GM21528 (cell line): ENCODE measurements around the gene RFPL1.
"Not testable (repeated sequence)": the region's sequence is repeated elsewhere in the genome, so short reads cannot be mapped to it uniquely, and the experiment has no call there.

ENCODE experiments used
- ATAC-seq: cut with Tn5 transposase; IDR thresholded peaks from one replicate; pipeline ENCODE4 v1.9.1; 2021; ENCODE audit warnings: mild to moderate bottlenecking, moderate library complexity; ENCODE audit not compliant: unreplicated experiment, low FRiP score

The RFPL1 gene

DNA sequence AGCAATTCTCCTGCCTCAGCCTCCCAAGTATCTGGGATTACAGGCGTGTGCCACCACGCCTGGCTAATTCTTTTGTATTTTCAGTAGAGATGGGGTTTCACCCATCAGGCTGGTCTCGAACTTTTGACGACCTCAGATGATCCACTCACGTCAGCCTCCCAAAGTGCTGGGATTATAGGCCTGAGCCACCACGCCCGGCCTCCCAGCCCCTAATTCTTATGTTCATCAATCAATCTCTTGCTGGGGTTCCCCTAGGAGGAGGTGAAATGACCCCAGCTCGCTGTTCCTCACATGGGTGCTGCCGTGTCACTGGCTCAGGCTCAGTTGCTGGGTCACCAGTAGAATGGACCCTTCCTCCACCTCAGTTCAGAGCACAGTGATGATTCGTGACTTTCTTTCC is at the start of gene RFPL1:
TSS of gene RFPL1 (plus strand) at position 301 of the 400 bp plus-strand sequence.
- not testable (repeated sequence) for ATAC-seq

DNA sequence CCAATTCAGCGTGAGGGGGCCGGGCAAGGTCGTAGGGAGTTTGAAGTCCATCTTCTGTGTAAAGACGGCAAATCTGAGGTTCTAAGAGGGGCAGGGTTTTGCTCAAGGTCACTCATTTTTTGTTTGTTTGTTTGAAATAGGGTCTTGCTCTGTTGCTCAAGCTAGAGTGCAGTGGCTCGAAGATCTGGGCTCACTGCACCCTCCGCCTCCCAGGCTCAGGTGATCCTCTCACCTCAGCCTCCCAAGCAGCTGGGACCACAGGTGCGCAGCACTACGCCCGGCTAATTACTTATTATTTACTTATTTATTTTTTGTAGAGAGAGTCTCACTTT is 49.7 kb upstream of the RFPL1 start:
- peak; percentile 14 for ATAC-seq

GRCh38 chr22:29390270-29390669 is 48.1 kb upstream of the RFPL1 start:
- no peak for ATAC-seq

DNA sequence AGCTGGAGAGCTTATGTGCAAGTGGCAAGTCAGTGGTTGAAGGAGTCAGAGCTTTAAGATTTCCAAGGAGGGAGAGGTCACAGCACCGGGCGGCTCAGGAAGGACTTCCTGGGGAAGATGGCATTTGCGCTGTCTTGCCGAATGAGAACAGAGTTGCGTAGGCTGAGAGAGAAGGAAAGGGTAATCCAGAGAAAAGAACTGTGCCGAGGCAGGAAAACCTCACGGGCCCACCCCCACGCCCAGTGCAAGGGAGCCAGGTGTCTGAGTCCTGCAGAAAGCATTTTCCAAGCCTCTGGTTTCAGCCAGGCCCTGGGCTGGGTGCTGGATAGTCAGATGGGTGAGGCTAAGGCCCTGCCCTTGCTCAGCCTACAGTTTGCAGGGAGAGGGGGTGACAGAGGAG is 46.8 kb upstream of the RFPL1 start:
- no peak for ATAC-seq

GRCh38 chr22:29393019-29393608 is 45.3 kb upstream of the RFPL1 start:
- no peak for ATAC-seq

GRCh38 chr22:29394931-29395581 is 43.3 kb upstream of the RFPL1 start:
- peak; percentile 48 for ATAC-seq

- no peak for ATAC-seq
Observed at GRCh38 chr22:29396126-29396525, 42.3 kb upstream of the RFPL1 start.

- ATAC-seq, result no peak
Observed at GRCh38 chr22:29397791-29398190, 40.6 kb upstream of the RFPL1 start.

DNA sequence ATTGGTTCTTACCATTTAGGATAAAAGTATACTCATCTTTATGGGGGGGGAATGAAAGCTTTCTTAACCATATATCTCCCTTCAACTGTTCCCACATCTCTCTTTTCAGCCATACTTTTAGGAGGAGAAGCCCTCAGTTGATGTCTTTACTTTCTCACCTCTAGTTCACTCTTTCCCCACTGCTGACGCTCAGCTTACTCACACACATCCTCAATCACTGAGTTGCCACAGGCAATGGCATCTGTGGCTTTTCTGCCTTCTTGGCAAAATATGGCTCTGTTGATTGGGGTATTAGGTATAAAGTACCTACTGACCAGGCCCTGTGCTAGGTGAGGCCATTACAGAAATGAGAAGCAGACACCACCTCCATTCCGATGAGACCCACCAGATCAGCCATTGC is 37.8 kb upstream of the RFPL1 start:
- ATAC-seq, result no peak

DNA sequence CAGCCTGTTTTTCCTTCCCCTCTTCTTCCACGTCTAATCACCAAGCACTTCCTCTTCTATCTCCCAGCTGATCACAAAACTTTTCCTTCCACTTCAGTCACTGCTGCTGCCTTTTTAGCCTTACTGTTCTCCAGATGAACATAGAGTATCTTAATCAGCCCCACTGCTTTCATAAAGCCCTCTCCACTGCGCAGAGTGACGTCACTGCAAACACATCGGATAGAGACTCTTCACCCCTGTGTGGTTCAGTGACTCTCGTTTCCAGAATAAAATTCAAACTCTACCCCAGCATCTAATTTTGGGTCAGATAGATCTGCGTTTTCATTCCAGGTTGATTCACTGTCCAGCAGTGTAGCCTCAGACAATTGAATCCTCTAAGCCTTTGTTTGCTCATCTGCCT is 36.8 kb upstream of the RFPL1 start:
- not testable (repeated sequence) for ATAC-seq

- ATAC-seq, result no peak
Observed at GRCh38 chr22:29408940-29409339, 29.4 kb upstream of the RFPL1 start.

GRCh38 chr22:29411569-29412211 is 26.7 kb upstream of the RFPL1 start:
- ATAC-seq, result not testable (repeated sequence)

DNA sequence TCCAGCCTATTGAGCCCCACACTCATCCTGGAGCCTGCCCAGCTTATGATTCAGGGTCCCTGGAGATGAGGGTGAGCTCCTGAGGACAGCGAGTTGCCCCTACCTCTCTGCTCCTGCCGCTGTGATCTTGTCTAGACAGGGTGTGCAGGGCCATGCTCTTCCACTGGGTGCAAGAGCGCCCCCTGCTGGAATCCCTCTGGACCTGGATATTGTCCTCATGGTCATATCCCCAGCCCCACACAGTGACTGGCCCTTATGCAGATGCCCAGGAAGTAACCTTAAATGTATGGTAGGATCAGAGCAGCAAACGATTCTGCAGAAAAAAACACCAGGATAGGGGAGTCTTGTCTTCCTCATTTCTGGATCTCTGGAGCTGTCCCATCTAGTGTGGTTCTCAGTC is 25.6 kb upstream of the RFPL1 start:
- ATAC-seq, result not testable (repeated sequence)

DNA sequence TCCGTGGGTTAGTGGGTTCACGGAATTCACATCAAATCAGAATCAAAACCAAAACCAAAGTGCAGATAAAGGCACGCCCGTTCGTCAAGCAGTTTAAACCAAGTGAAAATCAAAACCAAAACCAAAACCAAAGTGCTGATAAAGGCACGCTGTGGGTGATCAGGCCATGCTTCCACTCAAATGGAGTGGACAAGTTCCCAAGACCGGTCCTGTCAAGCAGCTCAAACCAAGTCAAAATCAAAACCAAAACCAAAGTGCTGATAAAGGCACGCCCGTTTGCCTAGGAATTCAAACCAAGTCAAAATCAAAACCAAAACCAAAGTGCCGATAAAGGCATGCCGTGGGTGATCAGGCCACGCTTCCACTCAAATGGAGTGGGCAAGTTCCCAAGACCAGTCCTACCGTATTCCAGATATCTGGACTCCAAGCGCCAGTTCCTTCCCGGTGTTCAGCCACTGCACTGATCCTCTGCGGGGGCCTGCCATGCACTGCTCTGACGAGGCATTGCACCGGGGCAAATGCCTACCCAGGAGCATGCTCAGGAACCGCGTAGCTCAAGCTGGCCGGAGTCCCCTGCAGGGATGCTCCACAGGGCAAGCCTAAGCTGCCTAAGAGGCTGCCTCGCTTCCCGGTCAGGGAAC is 23.3 kb upstream of the RFPL1 start:
- not testable (repeated sequence) for ATAC-seq

GRCh38 chr22:29418704-29419103 is 19.7 kb upstream of the RFPL1 start:
- ATAC-seq, result not testable (repeated sequence)

GRCh38 chr22:29426476-29426875 is 11.9 kb upstream of the RFPL1 start:
- ATAC-seq, result no peak

GRCh38 chr22:29427176-29427760 is 11.1 kb upstream of the RFPL1 start:
- no peak for ATAC-seq

DNA sequence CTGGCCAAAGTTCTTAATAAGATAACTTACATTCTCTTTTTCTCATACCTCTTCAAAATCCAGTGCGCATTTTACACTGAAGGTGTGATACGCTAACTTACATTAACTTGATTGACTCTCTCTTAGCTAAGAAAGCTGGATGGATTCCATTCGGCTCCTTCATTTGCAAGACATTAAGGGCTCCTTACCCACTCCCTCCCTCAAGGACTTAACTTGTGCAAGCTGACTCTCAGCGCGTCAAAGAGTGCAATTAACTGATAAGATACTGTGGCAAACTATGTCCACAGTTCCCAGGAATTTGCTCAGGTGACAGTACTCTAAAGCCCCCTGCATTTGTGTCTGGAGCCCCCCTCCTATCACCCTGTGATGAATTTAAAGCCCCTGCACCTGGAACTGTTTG is 6.4 kb upstream of the RFPL1 start:
- no peak for ATAC-seq

DNA sequence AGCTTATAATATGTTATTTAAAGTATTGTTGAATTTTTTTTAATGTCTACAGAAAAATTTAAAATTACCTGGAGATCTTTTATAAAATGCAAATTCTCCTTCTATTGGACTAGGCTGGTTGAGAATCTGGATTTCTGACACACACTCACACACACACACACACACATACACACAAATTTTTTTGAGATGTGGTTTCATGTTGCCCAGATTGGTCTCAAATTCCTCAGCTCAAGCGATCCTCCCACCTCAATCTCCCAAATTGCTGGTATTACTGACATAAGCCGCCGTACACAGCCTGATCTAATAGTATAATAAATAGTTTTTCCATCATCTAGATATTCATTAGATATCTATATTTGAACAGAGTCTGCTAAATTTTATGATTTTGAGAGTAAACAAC is 4.5 kb upstream of the RFPL1 start:
- ATAC-seq, result no peak

DNA sequence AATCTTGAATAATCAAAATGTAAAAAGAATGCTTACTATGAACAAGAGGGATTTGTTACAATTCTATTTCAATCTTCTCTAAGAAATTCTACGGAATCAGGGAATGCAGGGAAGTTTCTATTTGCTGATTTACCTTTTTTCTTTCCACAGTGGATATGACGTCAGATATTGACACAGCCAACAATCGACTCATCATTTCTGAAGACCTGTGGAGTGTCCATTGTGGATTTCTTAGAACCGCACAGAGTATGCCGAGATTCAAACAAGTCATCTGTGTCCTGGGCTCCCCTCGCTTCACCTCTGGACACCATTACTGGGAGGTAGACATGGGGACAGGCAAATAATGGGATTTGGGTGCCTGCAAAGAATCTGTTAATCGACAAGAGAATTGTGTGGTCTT is 4.1 kb upstream of the RFPL1 start:
- ATAC-seq, result no peak
